HG02885 (cell line): ENCODE measurements around the gene TRAPPC5.

Source experiments
- ATAC-seq: cut with Tn5 transposase; IDR thresholded peaks from one replicate; pipeline ENCODE4 v1.9.1; 2021; ENCODE audit warnings: mild to moderate bottlenecking; ENCODE audit not compliant: unreplicated experiment, poor library complexity

TRAPPC5 gene

DNA sequence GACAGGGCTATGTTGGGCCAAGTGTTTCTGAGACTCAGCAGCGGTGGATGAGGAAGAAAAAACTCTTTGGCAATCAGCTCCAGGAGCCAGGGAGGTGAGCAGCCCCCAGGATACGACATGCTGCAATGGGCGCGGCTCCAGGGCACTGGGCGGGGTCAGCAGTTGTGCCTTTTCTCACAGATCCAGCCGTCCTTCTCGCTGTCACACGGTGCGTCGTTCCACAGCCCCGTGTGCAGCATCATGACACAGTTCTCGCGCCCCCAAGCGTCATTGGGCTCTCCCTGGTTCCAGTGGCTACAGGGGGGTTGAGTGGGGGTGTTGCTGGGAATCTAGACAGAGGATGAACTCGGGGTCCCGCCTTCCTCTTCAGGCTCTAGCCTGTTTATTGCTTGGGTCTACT, 48.6 kb downstream of the TRAPPC5 start:
- no peak for ATAC-seq

DNA sequence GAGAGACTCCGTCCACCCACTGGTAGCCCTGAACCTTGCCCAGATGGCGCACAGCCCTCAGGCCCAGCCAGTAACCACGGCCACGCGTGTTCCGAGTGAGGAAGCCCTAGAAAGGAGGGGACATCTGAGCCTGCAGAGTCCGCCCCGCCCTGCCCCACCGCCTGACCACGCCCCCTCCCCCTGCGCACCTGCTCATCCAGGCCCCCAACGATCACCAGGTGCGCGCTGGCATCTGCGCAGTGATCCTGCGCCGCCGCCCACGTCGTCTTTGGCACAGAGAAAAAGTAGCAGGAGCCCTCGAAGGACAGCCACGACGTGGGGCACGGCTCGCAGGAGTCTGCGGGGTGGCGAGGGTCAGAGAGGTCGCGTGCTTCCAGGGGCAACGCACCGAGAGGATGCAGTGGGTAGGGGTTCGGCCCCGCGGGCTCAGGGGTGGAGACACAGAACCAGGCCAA, 49.2 kb downstream of the TRAPPC5 start:
- no peak for ATAC-seq

DNA sequence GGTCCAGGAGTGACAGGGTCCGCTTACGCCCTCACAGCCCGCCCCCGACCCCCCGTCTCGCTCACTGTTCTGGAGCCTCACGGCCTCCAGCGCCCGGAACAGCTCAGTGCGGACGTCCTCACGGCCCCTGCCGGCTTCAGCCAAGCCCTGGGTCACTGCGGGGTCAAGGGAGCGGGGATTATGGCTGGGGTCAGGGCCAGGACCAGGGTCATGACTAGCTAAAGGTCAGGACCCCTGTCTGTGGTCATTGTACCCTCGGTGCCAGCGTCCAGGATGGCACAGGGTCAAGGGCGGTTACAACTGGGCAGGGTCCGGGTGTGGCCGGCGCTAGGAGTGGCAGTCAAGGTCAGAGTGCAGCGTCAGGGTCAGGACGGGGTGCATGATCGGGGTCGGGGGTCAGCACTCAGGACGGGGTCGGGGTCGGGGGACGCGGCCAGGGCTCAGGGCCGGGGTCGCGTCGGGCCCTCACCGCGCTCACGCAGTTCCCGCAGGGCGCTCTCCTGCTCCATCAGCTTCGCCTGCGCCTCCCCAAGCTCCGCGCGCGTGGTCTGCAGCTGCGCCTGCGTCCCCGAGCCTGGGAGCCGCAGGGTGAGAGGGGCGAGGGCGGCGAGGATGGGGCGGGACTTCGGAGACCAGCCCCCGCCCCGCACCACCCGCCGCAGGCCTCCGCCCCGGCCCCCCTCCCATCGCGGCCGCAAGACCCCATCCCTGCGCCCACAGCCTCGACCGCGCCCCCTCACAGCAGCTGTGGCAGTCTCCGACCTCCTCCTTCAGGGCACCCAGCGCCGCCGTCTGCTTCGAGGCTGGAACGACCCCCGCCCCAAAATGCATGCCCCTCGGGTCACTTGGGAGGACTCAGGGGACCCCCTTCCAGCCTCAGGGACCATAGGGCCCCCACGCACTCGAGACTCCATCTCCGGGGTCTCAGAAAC, 49.9 kb downstream of the TRAPPC5 start:
- no peak for ATAC-seq

DNA sequence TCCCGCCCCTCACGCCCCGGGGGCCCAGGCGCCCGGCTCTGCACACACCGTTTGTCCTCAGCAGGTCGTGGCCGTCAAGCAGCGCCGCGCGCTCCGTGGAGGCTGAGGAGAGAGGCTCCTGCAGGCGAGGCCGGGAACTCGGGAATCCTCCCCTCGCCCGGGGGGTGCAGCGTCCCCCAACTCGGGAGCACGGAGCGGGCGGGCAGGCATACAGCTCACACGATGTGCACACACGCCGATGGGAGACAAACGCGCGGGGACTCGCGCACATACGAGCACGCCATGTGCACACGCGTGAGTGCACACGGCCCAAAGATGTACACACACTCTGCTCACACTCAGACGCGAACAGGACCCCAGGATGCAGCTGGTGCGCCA, 50.6 kb downstream of the TRAPPC5 start:
- ATAC-seq, result no peak

- ATAC-seq, result no peak
These were observed 51.0 kb downstream of the TRAPPC5 start for GRCh38 chr19:7731615-7732014.

GRCh38 chr19:7732045-7732444, 51.4 kb downstream of the TRAPPC5 start, which contains the start of gene CLEC4G:
CLEC4G (minus strand) TSS chr19:7732110; CDS start chr19:7732102, 8 bp downstream.
- no peak for ATAC-seq

GRCh38 chr19:7733376-7733775, 52.7 kb downstream of the TRAPPC5 start:
- no peak for ATAC-seq

DNA sequence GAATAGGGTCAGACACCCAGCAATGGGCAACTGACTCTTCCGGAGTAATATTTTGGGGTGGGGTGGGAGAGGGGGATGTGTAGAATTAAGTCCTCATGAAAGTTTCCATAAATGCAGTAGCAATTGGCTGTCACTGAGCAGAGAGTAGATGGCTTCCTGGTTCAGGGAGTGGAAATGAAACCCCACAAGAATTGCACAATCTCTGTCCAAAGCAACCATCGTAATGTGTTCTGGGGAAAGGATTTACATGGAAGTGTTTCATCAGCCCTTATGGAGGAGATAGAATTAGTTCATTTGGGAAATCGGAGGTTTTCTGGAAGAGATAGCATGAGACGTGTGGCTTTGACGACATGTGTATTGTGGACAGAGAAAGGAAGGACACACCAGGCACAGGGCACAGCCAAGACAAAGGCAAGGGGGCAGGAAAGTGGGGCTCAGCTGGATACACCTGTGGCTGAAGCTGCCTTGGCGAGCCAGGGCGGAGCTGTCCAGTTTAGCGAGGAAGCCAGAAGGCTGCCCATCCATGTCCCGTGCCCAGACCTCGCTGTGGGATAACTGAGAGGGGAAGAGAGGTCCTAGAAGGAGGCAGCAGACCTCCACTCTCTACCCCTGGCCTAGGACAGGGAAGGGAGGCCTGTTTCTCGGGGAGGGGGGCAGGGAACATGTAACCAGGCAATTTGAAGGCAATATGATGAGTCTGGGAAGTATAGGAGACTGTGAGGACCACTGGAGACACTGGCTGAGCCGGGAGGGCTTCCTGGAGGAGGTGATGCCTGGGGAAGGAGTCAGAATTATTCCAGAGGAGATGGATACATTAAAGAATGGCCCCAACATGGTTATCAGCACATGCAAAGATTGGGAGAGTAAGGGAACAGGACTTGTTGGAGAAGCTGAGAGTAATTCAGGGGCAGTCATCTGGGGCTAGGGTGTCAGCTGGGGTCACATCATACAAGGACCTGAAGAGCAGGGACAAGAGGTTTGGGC, 53.9 kb downstream of the TRAPPC5 start:
- ATAC-seq, result no peak

GRCh38 chr19:7736148-7736547, 55.5 kb downstream of the TRAPPC5 start:
- ATAC-seq, result no peak

GRCh38 chr19:7737215-7737614, 56.6 kb downstream of the TRAPPC5 start:
- ATAC-seq, result no peak
